Measurements from ENCODE around the gene MCM3. TPM values are rescaled to one million over a fixed set of nuclear protein-coding genes. Genes with fewer than 3 reads are reported as not detected.

Gene MCM3
- total and polyA plus RNA-seq, 3 donors from 2014 or later: 41.1 to 55.9 (median 53.4) TPM

DNA sequence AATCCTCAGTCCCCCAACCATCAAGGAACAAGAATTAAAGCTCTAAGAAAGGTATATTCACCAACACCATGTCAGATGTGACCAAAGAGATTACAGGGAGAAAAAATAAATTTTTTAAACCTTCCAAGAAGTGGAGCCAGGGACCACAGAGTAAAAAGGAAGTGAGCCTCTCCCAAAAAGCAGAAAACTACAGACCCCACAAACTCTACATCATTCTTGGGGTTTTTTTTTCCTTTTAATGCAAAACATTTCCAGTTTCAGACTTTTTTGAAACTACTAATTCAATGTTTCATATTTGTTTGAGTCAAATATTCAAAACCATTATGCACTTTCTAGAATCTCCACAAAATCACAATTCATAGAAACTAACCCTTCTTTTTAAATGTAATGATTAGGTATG, 33.4 kb downstream of the MCM3 start:
- intact Hi-C loops (cut with DNase I; ENCODE audit: low total_unique reads): loop anchor here (10.0 kb wide), 1 partner anchor 554 kb away; the partner anchor contains the start of gene GSTA1
- Histone ChIP-seq H3K9me3 (no peaks in the 10 kb centered on the region), H3K27me3 (no peaks in the 10 kb centered on the region), H3K27ac (no peak overlapping the region), H3K4me1 (no peaks in the 10 kb centered on the region), H3K36me3 (ENCODE audit: low read depth, missing control alignments) (no peaks in the 10 kb centered on the region), H3K4me3 (no peak overlapping the region)
- TF ChIP-seq CTCF (IDR thresholded peaks at IDR 0.05) (no peak), POLR2A (IDR thresholded peaks at IDR 0.05) (no peak)
- no peak for DNase-seq

DNA sequence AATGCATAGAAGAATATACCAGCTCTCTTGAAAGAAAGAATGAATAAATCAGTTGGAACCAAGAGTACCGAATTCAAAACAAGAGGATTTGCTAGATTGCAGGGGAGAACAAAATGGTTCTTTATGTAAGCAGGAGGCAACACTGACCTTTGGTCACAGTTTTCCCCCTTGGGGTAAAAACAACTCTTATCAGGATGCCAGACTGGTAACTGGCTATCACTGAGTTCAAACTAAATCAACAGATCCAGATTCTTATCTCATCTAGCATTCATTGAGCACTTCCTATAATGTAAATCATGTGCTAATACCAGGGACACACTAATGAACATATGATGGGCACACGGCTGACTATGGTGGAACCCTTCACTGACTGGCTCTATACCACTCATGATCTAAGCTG, 35.5 kb downstream of the MCM3 start:
- WGBS, 2 donors: 82% methylated on average over 2 of the region's 2 CpGs
- H3K36me3 ChIP-seq (ENCODE audit: low read depth, missing control alignments): no peaks in the 10 kb centered on the region
- no peaks in the 10 kb centered on the region for H3K4me1 ChIP-seq
- intact Hi-C loops (cut with DNase I; ENCODE audit: low total_unique reads): no loop called here
- no peak overlapping the region for H3K4me3 ChIP-seq
- H3K9me3 ChIP-seq: no peaks in the 10 kb centered on the region
- no peaks in the 10 kb centered on the region for H3K27me3 ChIP-seq
- no peak overlapping the region for H3K27ac ChIP-seq
- TF ChIP-seq POLR2A (IDR thresholded peaks at IDR 0.05) (no peak), CTCF (IDR thresholded peaks at IDR 0.05) (no peak)
- no peak for DNase-seq

GRCh38 chr6:52245425-52245824, 39.1 kb downstream of the MCM3 start:
- Histone ChIP-seq H3K9me3 (no peaks in the 10 kb centered on the region), H3K27me3 (no peaks in the 10 kb centered on the region), H3K36me3 (ENCODE audit: low read depth, missing control alignments) (no peaks in the 10 kb centered on the region), H3K4me1 (no peaks in the 10 kb centered on the region), H3K4me3 (no peak overlapping the region), H3K27ac (no peak overlapping the region)
- intact Hi-C loops (cut with DNase I; ENCODE audit: low total_unique reads): no loop called here
- WGBS, 2 donors: 78 to 91% methylated on average over 1 of the region's 1 CpG
- DNase-seq: no peak
- no peak for TF ChIP-seq POLR2A (IDR thresholded peaks at IDR 0.05)

GRCh38 chr6:52244400-52244799, 40.1 kb downstream of the MCM3 start, which contains the start of gene IL17F:
Gene IL17F, minus strand, starts transcription at chr6:52244500. Its CDS starts 71 bp downstream, at chr6:52244429.
- DNase-seq: no peak
- Histone ChIP-seq H3K36me3 (ENCODE audit: low read depth, missing control alignments) (no peaks in the 10 kb centered on the region), H3K4me3 (no peak within 1 kb of the TSS), H3K27ac (no peak within 1 kb of the TSS), H3K27me3 (no peaks in the 10 kb centered on the region), H3K4me1 (no peaks in the 10 kb centered on the region), H3K9me3 (no peaks in the 10 kb centered on the region)
- intact Hi-C loops (cut with DNase I; ENCODE audit: low total_unique reads): no loop called here
- WGBS, 2 donors: 85 to 93% methylated on average over 5 of the region's 5 CpGs
- TF ChIP-seq POLR2A (IDR thresholded peaks at IDR 0.05) (no peak), CTCF (IDR thresholded peaks at IDR 0.05) (no peak)

- no peak overlapping the region for H3K4me3 ChIP-seq
- H3K27ac ChIP-seq: no peak overlapping the region
- no peaks in the 10 kb centered on the region for H3K9me3 ChIP-seq
- intact Hi-C loops (cut with DNase I; ENCODE audit: low total_unique reads): no loop called here
- H3K27me3 ChIP-seq: no peaks in the 10 kb centered on the region
- no peaks in the 10 kb centered on the region for H3K4me1 ChIP-seq
- H3K36me3 ChIP-seq (ENCODE audit: low read depth, missing control alignments): no peaks in the 10 kb centered on the region
- no peak for DNase-seq
- WGBS, 2 donors: 88 to 98% methylated on average over 4 of the region's 4 CpGs
- no peak for TF ChIP-seq CTCF (IDR thresholded peaks at IDR 0.05)
- no peak for TF ChIP-seq POLR2A (IDR thresholded peaks at IDR 0.05)
Measured at GRCh38 chr6:52243282-52243893, 41.2 kb downstream of the MCM3 start.

All from testis (tissue), 3 donors.